H9 (cell line): ENCODE measurements around the gene TMEM186. TPM values are rescaled to one million over a fixed set of nuclear protein-coding genes. Genes with fewer than 3 reads are reported as not detected.

Experiments
- DNase-seq: peaks from one replicate; pipeline ENCODE4 v3.0.0-alpha.2; 2017
- H2AFZ ChIP-seq: one replicate; pipeline ENCODE4 v1.6.1; 2013; ENCODE audit warnings: mild to moderate bottlenecking, low read length, control low read depth, moderate library complexity
- H2AK5ac ChIP-seq: 2 replicates; pipeline ENCODE4 v1.6.1; 2013; ENCODE audit warnings: low read length, control low read depth, mixed read lengths; ENCODE audit not compliant: insufficient read length
- H2BK120ac ChIP-seq: one replicate; pipeline ENCODE4 v1.6.1; 2013; ENCODE audit warnings: low read depth, mild to moderate bottlenecking, low read length, control low read depth, inconsistent platforms; ENCODE audit not compliant: poor library complexity, severe bottlenecking
- H2BK12ac ChIP-seq: 2 replicates; pipeline ENCODE4 v1.6.1; 2013; ENCODE audit warnings: low read length, control low read depth, mixed read lengths, low read depth; ENCODE audit not compliant: insufficient read length
- H2BK15ac ChIP-seq: 2 replicates; pipeline ENCODE4 v1.6.1; 2013; ENCODE audit warnings: low read depth, low read length, control low read depth
- H2BK20ac ChIP-seq: one replicate; pipeline ENCODE4 v1.6.1; 2013; ENCODE audit warnings: low read depth, mild to moderate bottlenecking, low read length, control low read depth, inconsistent platforms; ENCODE audit not compliant: poor library complexity, severe bottlenecking
- H2BK5ac ChIP-seq: 2 replicates; pipeline ENCODE4 v1.6.1; 2013; ENCODE audit warnings: low read length, control low read depth, mixed read lengths; ENCODE audit not compliant: insufficient read length
- H3K14ac ChIP-seq: 2 replicates; pipeline ENCODE4 v1.6.1; 2013; ENCODE audit warnings: low read length, control low read depth; ENCODE audit not compliant: insufficient read depth
- H3K18ac ChIP-seq: 2 replicates; pipeline ENCODE4 v1.6.1; 2013; ENCODE audit warnings: low read depth, mild to moderate bottlenecking, mixed read lengths, low read length, control low read depth; ENCODE audit not compliant: insufficient read length
- H3K23ac ChIP-seq: 2 replicates; pipeline ENCODE4 v1.6.1; 2013; ENCODE audit warnings: low read length, control low read depth, mixed read lengths, low read depth; ENCODE audit not compliant: insufficient read length
- H3K23me2 ChIP-seq: 2 replicates; pipeline ENCODE4 v1.6.1; 2013; ENCODE audit warnings: low read depth, mild to moderate bottlenecking, mixed read lengths, low read length, control low read depth; ENCODE audit not compliant: insufficient read length, poor library complexity, severe bottlenecking
- H3K27ac ChIP-seq: 2 replicates; pipeline ENCODE4 v1.5.1; 2013; ENCODE audit warnings: low read length, control low read depth, mixed read lengths, low read depth; ENCODE audit not compliant: insufficient read length
- H3K27me3 ChIP-seq: 2 replicates; pipeline ENCODE4 v1.6.1; 2013; ENCODE audit warnings: low read length, control low read depth, inconsistent platforms; ENCODE audit not compliant: insufficient read depth
- H3K4ac ChIP-seq: 2 replicates; pipeline ENCODE4 v1.6.1; 2013; ENCODE audit warnings: low read depth, mild to moderate bottlenecking, control low read depth, inconsistent platforms, low read length, moderate library complexity
- H3K4me1 ChIP-seq: 2 replicates; pipeline ENCODE4 v1.6.1; 2013; ENCODE audit warnings: low read length, control low read depth, inconsistent platforms; ENCODE audit not compliant: insufficient read depth
- H3K4me2 ChIP-seq: 2 replicates; pipeline ENCODE4 v1.6.1; 2013; ENCODE audit warnings: low read length, control low read depth, mixed read lengths; ENCODE audit not compliant: insufficient read length, insufficient read depth
- H3K56ac ChIP-seq: 2 replicates; pipeline ENCODE4 v1.6.1; 2013; ENCODE audit warnings: low read depth, mild to moderate bottlenecking, mixed read lengths, low read length, control low read depth; ENCODE audit not compliant: insufficient read length
- H3K79me1 ChIP-seq: 2 replicates; pipeline ENCODE4 v1.6.1; 2013; ENCODE audit warnings: low read depth, mild to moderate bottlenecking, moderate library complexity, low read length, control low read depth, inconsistent platforms; ENCODE audit not compliant: insufficient read depth, poor library complexity, severe bottlenecking
- H3K79me2 ChIP-seq: 2 replicates; pipeline ENCODE4 v1.6.1; 2013; ENCODE audit warnings: low read length, control low read depth, inconsistent platforms; ENCODE audit not compliant: insufficient read depth
- H3K9ac ChIP-seq: 2 replicates; pipeline ENCODE4 v1.6.1; 2013; ENCODE audit warnings: low read length, control low read depth, mixed read lengths; ENCODE audit not compliant: insufficient read length; ENCODE audit errors: extremely low read depth
- H3K9me3 ChIP-seq: one replicate; pipeline ENCODE4 v1.6.1; 2013; ENCODE audit warnings: low read depth, low read length, inconsistent platforms; ENCODE audit not compliant: control insufficient read depth
- H3T11ph ChIP-seq: one replicate; pipeline ENCODE4 v1.6.1; 2013; ENCODE audit warnings: mild to moderate bottlenecking, low read length, control low read depth, inconsistent platforms
- H4K20me1 ChIP-seq: one replicate; pipeline ENCODE4 v1.6.1; 2013; ENCODE audit not compliant: control insufficient read depth, insufficient read length, insufficient read depth
- H4K5ac ChIP-seq: 2 replicates; pipeline ENCODE4 v1.6.1; 2013; ENCODE audit warnings: low read depth, mild to moderate bottlenecking, mixed read lengths, low read length, control low read depth; ENCODE audit not compliant: insufficient read length
- H4K8ac ChIP-seq: replicated peaks from 2 replicates; pipeline ENCODE4 v1.6.1; 2013; ENCODE audit warnings: low read length, control low read depth, mixed read lengths, low read depth; ENCODE audit not compliant: insufficient read length
- H4K91ac ChIP-seq: 2 replicates; pipeline ENCODE4 v1.6.1; 2013; ENCODE audit warnings: low read depth, mild to moderate bottlenecking, moderate library complexity, mixed read lengths, low read length, control low read depth; ENCODE audit not compliant: insufficient read length
- H3K27ac Mint-ChIP-seq, 3 experiments: 2 replicates in 2 of 3; 3 replicates in 1 of 3; pipeline ENCODE4 v1.8.0; 2020 to 2021; ENCODE audit warnings: mixed read lengths in 3 of 3, mild to moderate bottlenecking in 1 of 3, moderate library complexity in 1 of 3
- H3K27me3 Mint-ChIP-seq: 2 replicates; pipeline ENCODE4 v1.8.0; 2021; ENCODE audit warnings: low read depth, mild to moderate bottlenecking, moderate library complexity, mixed read lengths
- H3K36me3 Mint-ChIP-seq, 3 experiments: 2 replicates in 2 of 3; 3 replicates in 1 of 3; pipeline ENCODE4 v1.8.0; 2020 to 2021; ENCODE audit warnings: low read depth in 3 of 3, mixed read lengths in 3 of 3; ENCODE audit not compliant: insufficient read depth in 1 of 3
- H3K4me1 Mint-ChIP-seq, 2 experiments: 2 replicates each; pipeline ENCODE4 v1.8.0; 2020; ENCODE audit warnings: mixed read lengths in 2 of 2
- H3K4me3 Mint-ChIP-seq, 2 experiments: 2 replicates in 1 of 2; 3 replicates in 1 of 2; pipeline ENCODE4 v1.8.0; 2020 to 2021; ENCODE audit warnings: mild to moderate bottlenecking in 2 of 2, mixed read lengths in 2 of 2, moderate library complexity in 1 of 2
- H3K9me3 Mint-ChIP-seq, 2 experiments: 2 replicates in 1 of 2; 3 replicates in 1 of 2; pipeline ENCODE4 v1.8.0; 2020; ENCODE audit warnings: mild to moderate bottlenecking in 2 of 2, mixed read lengths in 2 of 2, moderate library complexity in 1 of 2
- CTCF ChIP-seq: fragments of 200-600 bp; sonication (generic); conservative IDR thresholded peaks from 3 replicates; pipeline ENCODE4 v1.8.0; 2021; ENCODE audit warnings: antibody characterized with exemption, mild to moderate bottlenecking
- WGBS: extraction: QIAGEN DNeasy Blood & Tissue Kit; methylation state at CpG from one replicate; pipeline ENCODE4 v1.1.7; 2013; ENCODE audit warnings: missing lambda C conversion rate, low lambda C conversion rate, mixed read lengths; ENCODE audit not compliant: insufficient read length; ENCODE audit errors: extremely low coverage; 5-methylcytosine and 5-hydroxymethylcytosine counted together
- total RNA-seq: library from RNA; stranded (reverse); gene quantifications from 2 replicates; pipeline ENCODE4 v1.2.1, GENCODE V29; 2021

Gene TMEM186
- total RNA-seq, 1 experiment from 2014 or later = 9.6 TPM

GRCh38 chr16:8781797-8782196, 15.6 kb downstream of the TMEM186 start:
- Histone ChIP-seq H2BK5ac (no peak overlapping the region), H3K4me2 (no peak overlapping the region), H4K8ac (no peak overlapping the region), H4K91ac (no peak overlapping the region), H3K23ac (no peak overlapping the region), H3K56ac (no peak overlapping the region), H2BK120ac (no peak overlapping the region), H2BK12ac (no peak overlapping the region), H2BK20ac (no peak overlapping the region), H2AFZ (no peak overlapping the region), H2BK15ac (no peak overlapping the region), H3K9ac (no peak overlapping the region), H4K20me1 (no peaks in the 10 kb centered on the region), H3K18ac (no peak overlapping the region), H3K23me2 (no peaks in the 10 kb centered on the region), H3K4me1 (no peaks in the 10 kb centered on the region), H2AK5ac (no peak overlapping the region), H3K79me2 (no peaks in the 10 kb centered on the region), H4K5ac (no peak overlapping the region), H3K27me3 (no peaks in the 10 kb centered on the region), H3K4ac (no peak overlapping the region), H3T11ph (no peak overlapping the region), H3K9me3 (no peaks in the 10 kb centered on the region), H3K79me1 (no peaks in the 10 kb centered on the region), H3K14ac (no peak overlapping the region; the same call in 1 of the 2 replicates), H3K27ac (no peak overlapping the region)
- Mint-ChIP-seq H3K4me3 (no peak overlapping the region), H3K9me3 (no peaks in the 10 kb centered on the region), H3K4me1 (no peaks in the 10 kb centered on the region), H3K36me3 (peaks cover 4 to 5% (median 4%) of the 10 kb centered on the region in 3 experiments), H3K27me3 (peaks cover 4% of the 10 kb centered on the region; the same call in 1 of the 2 replicates), H3K27ac (no peak overlapping the region)
- WGBS = no CpG with 5 or more reads among the region's 8 CpGs
- DNase-seq = no peak
- TF ChIP-seq CTCF = no peak
